Measurements from ENCODE around the gene NBPF3. TPM values are rescaled to one million over a fixed set of nuclear protein-coding genes. Genes with fewer than 3 reads are reported as not detected.

Gene NBPF3
- total RNA-seq, 1 donor from 2014 or later = 30.4 TPM

DNA sequence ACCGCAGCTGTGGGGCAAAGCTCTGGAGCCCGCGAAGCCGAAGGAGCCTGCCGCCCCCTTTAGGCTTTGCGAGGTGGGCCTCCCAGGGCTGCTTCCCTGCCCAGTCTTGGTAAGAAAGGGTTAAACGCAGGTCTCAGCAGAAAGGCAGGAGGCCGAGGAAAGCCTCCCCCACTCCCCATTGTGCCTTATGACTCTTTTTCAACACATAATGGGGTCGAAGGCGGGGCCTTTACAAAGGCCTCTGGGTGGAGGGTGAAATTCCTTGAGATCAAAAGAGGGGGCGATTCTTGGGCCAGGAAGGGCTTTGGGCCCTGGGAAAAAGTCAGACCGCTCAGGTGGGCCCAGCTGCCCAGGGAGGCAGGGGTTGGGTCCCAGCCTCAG lies 70.2 kb downstream of the NBPF3 start:
- Mint-ChIP-seq H3K27me3 (ENCODE audit: unreplicated experiment) (no peaks in the 10 kb centered on the region), H3K4me1 (ENCODE audit: unreplicated experiment) (peaks cover 36% of the 10 kb centered on the region), H3K9me3 (ENCODE audit: unreplicated experiment) (no peaks in the 10 kb centered on the region), H3K36me3 (ENCODE audit: unreplicated experiment) (no peaks in the 10 kb centered on the region), H3K4me3 (ENCODE audit: unreplicated experiment) (peak overlapping the region; percentile 66), H3K27ac (ENCODE audit: unreplicated experiment) (no peak overlapping the region)
- DNase-seq (ENCODE audit: extremely low spot score, unreplicated experiment) = no peak
- TF ChIP-seq, protein P1, sequence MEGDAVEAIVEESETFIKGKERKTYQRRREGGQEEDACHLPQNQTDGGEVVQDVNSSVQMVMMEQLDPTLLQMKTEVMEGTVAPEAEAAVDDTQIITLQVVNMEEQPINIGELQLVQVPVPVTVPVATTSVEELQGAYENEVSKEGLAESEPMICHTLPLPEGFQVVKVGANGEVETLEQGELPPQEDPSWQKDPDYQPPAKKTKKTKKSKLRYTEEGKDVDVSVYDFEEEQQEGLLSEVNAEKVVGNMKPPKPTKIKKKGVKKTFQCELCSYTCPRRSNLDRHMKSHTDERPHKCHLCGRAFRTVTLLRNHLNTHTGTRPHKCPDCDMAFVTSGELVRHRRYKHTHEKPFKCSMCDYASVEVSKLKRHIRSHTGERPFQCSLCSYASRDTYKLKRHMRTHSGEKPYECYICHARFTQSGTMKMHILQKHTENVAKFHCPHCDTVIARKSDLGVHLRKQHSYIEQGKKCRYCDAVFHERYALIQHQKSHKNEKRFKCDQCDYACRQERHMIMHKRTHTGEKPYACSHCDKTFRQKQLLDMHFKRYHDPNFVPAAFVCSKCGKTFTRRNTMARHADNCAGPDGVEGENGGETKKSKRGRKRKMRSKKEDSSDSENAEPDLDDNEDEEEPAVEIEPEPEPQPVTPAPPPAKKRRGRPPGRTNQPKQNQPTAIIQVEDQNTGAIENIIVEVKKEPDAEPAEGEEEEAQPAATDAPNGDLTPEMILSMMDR (IDR thresholded peaks at IDR 0.05) = no peak

DNA sequence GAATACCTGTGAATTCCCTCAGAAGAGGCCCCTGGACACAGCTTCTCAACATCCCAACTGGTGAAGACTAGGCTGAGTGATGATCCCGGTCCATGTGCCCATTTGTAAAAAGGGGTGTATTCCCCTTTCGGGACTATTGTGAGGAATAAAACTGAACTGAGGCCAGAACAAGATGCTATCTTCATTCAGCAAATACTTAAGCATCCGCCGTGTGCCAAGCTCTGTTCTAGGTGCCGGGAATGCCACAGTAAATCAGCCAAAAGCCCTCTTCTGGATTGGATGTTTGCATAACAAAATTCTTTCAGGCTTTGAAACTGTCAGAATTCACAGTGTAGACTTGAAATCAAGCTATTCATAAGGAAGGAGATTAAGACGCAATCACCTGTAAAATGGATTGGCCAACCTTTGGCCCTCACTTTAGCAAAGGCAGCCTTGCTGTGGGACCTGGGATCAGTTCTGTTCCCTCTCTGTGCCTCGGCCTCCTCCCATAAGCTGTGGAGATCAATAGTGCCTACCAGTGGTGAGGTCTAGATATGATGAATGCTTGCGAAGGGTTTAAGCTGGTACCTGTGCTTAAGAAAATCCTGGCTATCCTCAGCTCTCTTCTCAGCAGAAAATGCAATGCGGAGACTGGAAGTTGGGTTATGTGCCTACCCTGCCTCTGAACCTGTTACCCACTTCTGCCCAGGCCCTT lies 71.1 kb downstream of the NBPF3 start:
- H3K27me3 Mint-ChIP-seq (ENCODE audit: unreplicated experiment) = no peaks in the 10 kb centered on the region
- no peak for DNase-seq (ENCODE audit: extremely low spot score, unreplicated experiment)
- peak overlapping the region; percentile 33 for H3K4me3 Mint-ChIP-seq (ENCODE audit: unreplicated experiment)
- H3K27ac Mint-ChIP-seq (ENCODE audit: unreplicated experiment) = peak overlapping the region; percentile 86
- no peaks in the 10 kb centered on the region for H3K36me3 Mint-ChIP-seq (ENCODE audit: unreplicated experiment)
- TF ChIP-seq, protein P1 (IDR thresholded peaks at IDR 0.05) = peak; percentile 15
- peaks cover 36% of the 10 kb centered on the region for H3K4me1 Mint-ChIP-seq (ENCODE audit: unreplicated experiment)
- no peaks in the 10 kb centered on the region for H3K9me3 Mint-ChIP-seq (ENCODE audit: unreplicated experiment)

DNA sequence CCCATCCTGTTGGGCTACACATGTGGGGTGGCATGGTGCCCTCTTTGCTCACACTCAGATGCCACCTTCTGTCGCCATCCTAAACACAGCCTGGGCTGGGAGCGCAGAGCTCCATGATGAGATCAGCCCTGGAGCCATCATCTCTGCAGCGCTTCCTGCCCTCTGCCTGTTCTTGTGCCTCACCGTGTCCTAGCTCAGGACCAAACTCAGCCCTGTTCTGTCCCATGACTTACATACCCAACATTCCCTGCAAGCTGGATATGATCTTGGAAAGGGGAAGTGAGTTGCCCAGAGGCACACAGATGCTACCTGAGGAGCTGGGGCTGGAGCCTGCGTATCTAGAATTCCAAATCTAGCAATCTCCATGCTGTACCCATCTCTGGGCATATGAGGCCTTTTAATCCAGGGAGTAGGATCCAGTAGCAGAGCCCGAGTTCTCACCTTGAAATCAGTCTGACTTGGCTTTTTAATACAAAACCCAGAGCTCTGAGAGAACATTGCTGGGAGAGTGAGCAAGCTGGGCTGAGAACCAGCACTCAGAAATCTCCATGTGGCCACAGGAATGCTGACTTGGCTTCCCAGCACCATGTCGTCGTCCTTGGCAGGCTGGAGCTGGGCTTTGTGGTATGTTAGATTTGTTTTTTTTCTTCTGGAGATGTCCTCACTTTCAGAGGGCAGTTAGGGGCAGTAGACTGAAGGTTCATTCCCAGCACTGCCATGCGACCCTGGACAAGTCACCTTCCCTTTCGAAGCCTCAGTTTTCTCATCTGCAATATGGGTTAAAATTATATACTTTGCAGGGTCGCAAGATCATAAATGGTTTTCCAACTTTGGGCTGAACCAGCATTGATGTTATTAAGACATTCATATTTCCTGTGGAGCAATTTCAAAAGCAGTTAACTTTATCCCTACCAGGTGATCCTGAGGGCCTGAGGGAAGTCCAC lies 71.9 kb downstream of the NBPF3 start:
- Mint-ChIP-seq H3K27ac (ENCODE audit: unreplicated experiment) (peak overlapping the region; percentile 86), H3K27me3 (ENCODE audit: unreplicated experiment) (no peaks in the 10 kb centered on the region), H3K4me1 (ENCODE audit: unreplicated experiment) (peaks cover 36% of the 10 kb centered on the region), H3K36me3 (ENCODE audit: unreplicated experiment) (no peaks in the 10 kb centered on the region), H3K4me3 (ENCODE audit: unreplicated experiment) (peak overlapping the region; percentile 31), H3K9me3 (ENCODE audit: unreplicated experiment) (no peaks in the 10 kb centered on the region)
- no peak for DNase-seq (ENCODE audit: extremely low spot score, unreplicated experiment)
- TF ChIP-seq, protein P1 (IDR thresholded peaks at IDR 0.05) = no peak

DNA sequence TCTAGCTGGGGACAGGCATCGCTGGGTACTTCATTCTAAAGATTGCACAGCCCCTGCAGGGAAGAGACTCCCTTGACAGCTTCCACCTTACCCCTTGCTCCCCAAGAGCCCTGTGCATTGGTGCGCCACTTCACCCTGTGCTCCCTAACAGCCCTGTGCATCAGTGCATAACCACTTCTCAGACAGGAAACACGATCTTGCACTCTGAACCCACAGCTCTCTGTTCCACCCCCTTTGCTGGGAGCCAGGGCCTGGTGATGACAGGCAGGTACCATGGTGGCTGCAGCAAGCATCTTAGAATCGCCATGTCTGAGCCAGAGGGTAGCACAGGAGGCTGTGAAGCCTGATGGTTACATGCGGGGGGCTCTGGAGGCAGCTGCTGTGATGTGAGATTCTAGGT lies 74.3 kb downstream of the NBPF3 start:
- Mint-ChIP-seq H3K36me3 (ENCODE audit: unreplicated experiment) (no peaks in the 10 kb centered on the region), H3K4me3 (ENCODE audit: unreplicated experiment) (no peak overlapping the region), H3K9me3 (ENCODE audit: unreplicated experiment) (no peaks in the 10 kb centered on the region), H3K4me1 (ENCODE audit: unreplicated experiment) (peaks cover 32% of the 10 kb centered on the region), H3K27ac (ENCODE audit: unreplicated experiment) (no peak overlapping the region), H3K27me3 (ENCODE audit: unreplicated experiment) (no peaks in the 10 kb centered on the region)
- DNase-seq (ENCODE audit: extremely low spot score, unreplicated experiment) = no peak
- TF ChIP-seq, protein P1 (IDR thresholded peaks at IDR 0.05) = no peak

DNA sequence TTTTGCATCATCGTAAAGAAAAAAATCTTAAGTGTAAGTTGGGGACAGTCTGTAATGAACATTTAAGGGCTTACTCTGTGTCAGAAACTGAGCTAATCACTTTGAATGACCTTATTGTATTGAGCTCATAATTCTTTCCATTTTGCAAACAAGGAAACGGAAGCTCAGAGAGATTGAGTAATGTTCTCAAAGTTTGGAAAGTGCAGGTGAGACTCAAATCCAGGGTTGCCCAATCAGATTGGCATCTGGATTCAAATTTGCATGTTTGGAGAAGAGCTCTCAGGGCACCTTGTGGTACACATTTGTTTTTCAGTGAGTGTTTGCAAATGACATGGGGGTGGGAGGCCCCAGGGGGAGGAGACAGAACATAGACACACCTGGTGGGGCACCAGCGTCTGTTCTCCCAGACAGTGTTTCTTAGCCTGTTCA lies 77.2 kb downstream of the NBPF3 start:
- Mint-ChIP-seq H3K27me3 (ENCODE audit: unreplicated experiment) (no peaks in the 10 kb centered on the region), H3K4me1 (ENCODE audit: unreplicated experiment) (peaks cover 21% of the 10 kb centered on the region), H3K4me3 (ENCODE audit: unreplicated experiment) (no peak overlapping the region), H3K36me3 (ENCODE audit: unreplicated experiment) (no peaks in the 10 kb centered on the region), H3K27ac (ENCODE audit: unreplicated experiment) (no peak overlapping the region), H3K9me3 (ENCODE audit: unreplicated experiment) (no peaks in the 10 kb centered on the region)
- no peak for DNase-seq (ENCODE audit: extremely low spot score, unreplicated experiment)
- TF ChIP-seq, protein P1 (IDR thresholded peaks at IDR 0.05) = no peak
